MG63 (cell line): ENCODE data around the gene MTOR. TPM values are rescaled to one million over a fixed set of nuclear protein-coding genes. Genes with fewer than 3 reads are reported as not detected.
"Not testable (repeated sequence)": the region's sequence is repeated elsewhere in the genome, so short reads cannot be mapped to it uniquely, and the experiment has no call there.

ENCODE experiments used
- DNase-seq: peaks from one replicate; pipeline ENCODE4 v3.0.0-alpha.2; 2020
- H3K27me3 ChIP-seq: fragments of 250-450 bp; sonication (Bioruptor Pico); 2 replicates; pipeline ENCODE4 v1.5.1; 2020; ENCODE audit warnings: mild to moderate bottlenecking, moderate library complexity
- H3K36me3 ChIP-seq: fragments of 250-450 bp; sonication (Bioruptor Pico); 2 replicates; pipeline ENCODE4 v1.5.1; 2020; ENCODE audit warnings: mild to moderate bottlenecking, moderate library complexity
- H3K4me3 ChIP-seq: fragments of 250-450 bp; sonication (Bioruptor Pico); 2 replicates; pipeline ENCODE4 v1.5.1; 2020; ENCODE audit warnings: mild to moderate bottlenecking, moderate library complexity
- H3K9me3 ChIP-seq: fragments of 250-450 bp; sonication (Bioruptor Pico); 2 replicates; pipeline ENCODE4 v1.5.1; 2020; ENCODE audit warnings: mild to moderate bottlenecking, moderate library complexity
- total RNA-seq: library from RNA; depleted of rRNA; stranded (reverse); fragments of >200 nt; shearing (Covaris generic); gene quantifications from 2 replicates; pipeline ENCODE4 v1.2.3, GENCODE V29; 2014; ENCODE audit warnings: low replicate concordance

The MTOR gene
- total RNA-seq, 1 experiment from 2014 or later: 12.2 TPM

- no peaks in the 10 kb centered on the region for H3K9me3 ChIP-seq
- DNase-seq: no peak
- H3K4me3 ChIP-seq: no peak overlapping the region
- no peaks in the 10 kb centered on the region for H3K27me3 ChIP-seq
- peaks cover 68% of the 10 kb centered on the region for H3K36me3 ChIP-seq
These were observed 132.5 kb downstream of the MTOR start for GRCh38 chr1:11129649-11130390.

GRCh38 chr1:11126569-11126968 is 135.8 kb downstream of the MTOR start:
- Histone ChIP-seq H3K36me3 (peaks cover 49% of the 10 kb centered on the region), H3K27me3 (no peaks in the 10 kb centered on the region), H3K4me3 (no peak overlapping the region), H3K9me3 (no peaks in the 10 kb centered on the region)
- no peak for DNase-seq

GRCh38 chr1:11125931-11126330 is 136.4 kb downstream of the MTOR start:
- Histone ChIP-seq H3K9me3 (no peaks in the 10 kb centered on the region), H3K27me3 (no peaks in the 10 kb centered on the region), H3K36me3 (peaks cover 48% of the 10 kb centered on the region), H3K4me3 (no peak overlapping the region)
- no peak for DNase-seq

- Histone ChIP-seq H3K9me3 (no peaks in the 10 kb centered on the region), H3K36me3 (peaks cover 41% of the 10 kb centered on the region), H3K4me3 (no peak overlapping the region), H3K27me3 (no peaks in the 10 kb centered on the region)
- DNase-seq: no peak
These were observed 137.4 kb downstream of the MTOR start for GRCh38 chr1:11124965-11125364.

- H3K36me3 ChIP-seq: peaks cover 34% of the 10 kb centered on the region
- no peaks in the 10 kb centered on the region for H3K9me3 ChIP-seq
- no peaks in the 10 kb centered on the region for H3K27me3 ChIP-seq
These were observed 146.0 kb downstream of the MTOR start for GRCh38 chr1:11116318-11116717.

GRCh38 chr1:11114966-11115365 is 147.4 kb downstream of the MTOR start:
- H3K36me3 ChIP-seq: peaks cover 34% of the 10 kb centered on the region
- no peak overlapping the region for H3K4me3 ChIP-seq
- H3K9me3 ChIP-seq: no peaks in the 10 kb centered on the region
- no peak for DNase-seq
- H3K27me3 ChIP-seq: no peaks in the 10 kb centered on the region

More at GRCh38 chr1:11116318-11116717, 146.0 kb downstream of the MTOR start:
- no peak for DNase-seq
- no peak overlapping the region for H3K4me3 ChIP-seq

- no peak for DNase-seq
- Histone ChIP-seq H3K27me3 (no peaks in the 10 kb centered on the region), H3K36me3 (peaks cover 49% of the 10 kb centered on the region), H3K9me3 (no peaks in the 10 kb centered on the region), H3K4me3 (no peak overlapping the region)
These were observed 153.1 kb downstream of the MTOR start for GRCh38 chr1:11109047-11109760.

- DNase-seq: no peak
- no peaks in the 10 kb centered on the region for H3K27me3 ChIP-seq
- H3K4me3 ChIP-seq: no peak overlapping the region
- peaks cover 37% of the 10 kb centered on the region for H3K36me3 ChIP-seq
- H3K9me3 ChIP-seq: no peaks in the 10 kb centered on the region
These were observed 154.8 kb downstream of the MTOR start for GRCh38 chr1:11107599-11107998.

GRCh38 chr1:11105586-11105985 is 156.8 kb downstream of the MTOR start:
- no peaks in the 10 kb centered on the region for H3K9me3 ChIP-seq
- H3K36me3 ChIP-seq: peaks cover 33% of the 10 kb centered on the region
- no peak overlapping the region for H3K4me3 ChIP-seq
- no peaks in the 10 kb centered on the region for H3K27me3 ChIP-seq
- no peak for DNase-seq

GRCh38 chr1:11101347-11101746 is 161.0 kb downstream of the MTOR start:
- no peak for DNase-seq
- Histone ChIP-seq H3K36me3 (peaks cover 28% of the 10 kb centered on the region), H3K27me3 (no peaks in the 10 kb centered on the region), H3K9me3 (no peaks in the 10 kb centered on the region), H3K4me3 (no peak overlapping the region)

GRCh38 chr1:11100806-11101205 is 161.5 kb downstream of the MTOR start:
- not testable (repeated sequence) for H3K4me3 ChIP-seq, H3K9me3 ChIP-seq, DNase-seq, H3K27me3 ChIP-seq
- H3K36me3 ChIP-seq: peaks cover 30% of the 10 kb centered on the region

- H3K4me3 ChIP-seq: peak overlapping the region; percentile 81
These were observed 162.2 kb downstream of the MTOR start for GRCh38 chr1:11100149-11100493.

GRCh38 chr1:11099310-11100148 is 162.8 kb downstream of the MTOR start, which contains the start of gene EXOSC10:
TSS of gene EXOSC10 (minus strand) at chr1:11099869. CDS start at chr1:11099831, 38 bp downstream.
- Histone ChIP-seq H3K4me3 (peak within 1 kb of the TSS; percentile 81), H3K27me3 (no peaks in the 10 kb centered on the region), H3K36me3 (peaks cover 36% of the 10 kb centered on the region), H3K9me3 (no peaks in the 10 kb centered on the region)
- peak; percentile 93 for DNase-seq

More at GRCh38 chr1:11100149-11100493, 162.2 kb downstream of the MTOR start:
- DNase-seq: no peak
- Histone ChIP-seq H3K27me3 (no peaks in the 10 kb centered on the region), H3K36me3 (peaks cover 34% of the 10 kb centered on the region), H3K9me3 (no peaks in the 10 kb centered on the region)

GRCh38 chr1:11098931-11099309 is 163.4 kb downstream of the MTOR start:
- Histone ChIP-seq H3K9me3 (no peaks in the 10 kb centered on the region), H3K36me3 (peaks cover 41% of the 10 kb centered on the region), H3K27me3 (no peaks in the 10 kb centered on the region), H3K4me3 (peak overlapping the region; percentile 81)
- no peak for DNase-seq

GRCh38 chr1:11083784-11084183 is 178.6 kb downstream of the MTOR start:
- H3K4me3 ChIP-seq, H3K9me3 ChIP-seq, H3K27me3 ChIP-seq, DNase-seq: not testable (repeated sequence)
- peaks cover 82% of the 10 kb centered on the region for H3K36me3 ChIP-seq

- Histone ChIP-seq H3K9me3 (no peaks in the 10 kb centered on the region), H3K4me3 (no peak overlapping the region), H3K27me3 (no peaks in the 10 kb centered on the region), H3K36me3 (peaks cover 79% of the 10 kb centered on the region)
- DNase-seq: no peak
These were observed 181.4 kb downstream of the MTOR start for GRCh38 chr1:11080931-11081330.

- H3K4me3 ChIP-seq: no peak overlapping the region
- DNase-seq: peak; percentile 40
- H3K27me3 ChIP-seq: no peaks in the 10 kb centered on the region
- no peaks in the 10 kb centered on the region for H3K9me3 ChIP-seq
- H3K36me3 ChIP-seq: peaks cover 79% of the 10 kb centered on the region
These were observed 183.7 kb downstream of the MTOR start for GRCh38 chr1:11078631-11079030.
